ENCODE results near the gene SLC2A11. TPM values are rescaled to one million over a fixed set of nuclear protein-coding genes. Genes with fewer than 3 reads are reported as not detected.

SLC2A11 gene
- total and polyA plus RNA-seq, 11 donors = 8.7 to 31.2 (median 18.7) TPM

DNA sequence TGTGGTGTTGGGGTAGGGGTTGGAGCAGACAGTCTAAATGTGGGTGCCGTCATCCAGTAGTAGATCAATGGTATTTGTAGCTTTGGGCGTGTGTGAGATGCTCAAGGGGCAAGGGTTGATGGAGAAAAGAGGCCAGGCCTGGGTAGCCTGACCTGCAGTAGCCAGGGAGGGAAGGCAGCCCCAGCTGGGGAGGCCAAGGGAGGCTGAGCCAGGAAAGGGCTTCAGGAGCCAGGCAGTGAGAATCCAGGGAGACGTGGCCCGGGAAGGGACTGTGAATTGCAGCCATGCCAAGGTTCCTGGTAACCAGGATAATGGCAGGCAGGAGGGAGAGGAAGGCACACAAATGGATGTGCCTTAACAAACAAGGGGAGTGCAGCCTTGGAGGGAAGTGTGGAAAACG is 16.4 kb upstream of the SLC2A11 start:
- TF ChIP-seq, protein P1, sequence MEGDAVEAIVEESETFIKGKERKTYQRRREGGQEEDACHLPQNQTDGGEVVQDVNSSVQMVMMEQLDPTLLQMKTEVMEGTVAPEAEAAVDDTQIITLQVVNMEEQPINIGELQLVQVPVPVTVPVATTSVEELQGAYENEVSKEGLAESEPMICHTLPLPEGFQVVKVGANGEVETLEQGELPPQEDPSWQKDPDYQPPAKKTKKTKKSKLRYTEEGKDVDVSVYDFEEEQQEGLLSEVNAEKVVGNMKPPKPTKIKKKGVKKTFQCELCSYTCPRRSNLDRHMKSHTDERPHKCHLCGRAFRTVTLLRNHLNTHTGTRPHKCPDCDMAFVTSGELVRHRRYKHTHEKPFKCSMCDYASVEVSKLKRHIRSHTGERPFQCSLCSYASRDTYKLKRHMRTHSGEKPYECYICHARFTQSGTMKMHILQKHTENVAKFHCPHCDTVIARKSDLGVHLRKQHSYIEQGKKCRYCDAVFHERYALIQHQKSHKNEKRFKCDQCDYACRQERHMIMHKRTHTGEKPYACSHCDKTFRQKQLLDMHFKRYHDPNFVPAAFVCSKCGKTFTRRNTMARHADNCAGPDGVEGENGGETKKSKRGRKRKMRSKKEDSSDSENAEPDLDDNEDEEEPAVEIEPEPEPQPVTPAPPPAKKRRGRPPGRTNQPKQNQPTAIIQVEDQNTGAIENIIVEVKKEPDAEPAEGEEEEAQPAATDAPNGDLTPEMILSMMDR (IDR thresholded peaks at IDR 0.05) = no peak
- TF ChIP-seq POLR2A (IDR thresholded peaks at IDR 0.05) = no peak
- Histone ChIP-seq H3K4me3 (no peak overlapping the region), H3K27ac (peak overlapping the region in 1 of 12 donors; percentile 33), H3K4me1 (peaks cover 6 to 57% (median 37%) of the 10 kb centered on the region in 12 donors), H3K36me3 (peaks cover 0 to 1% (median 0%) of the 10 kb centered on the region in 9 donors), H3K27me3 (no peaks in the 10 kb centered on the region), H3K9me3 (no peaks in the 10 kb centered on the region)
- DNase-seq (peak in 1 of 5 donors; percentile 40), ATAC-seq (no peak)
- intact Hi-C loops (cut with DNase I) = loop anchor here in 3 of 10 donors (10.0 kb wide), 2 partner anchors 216 to 296 kb away; no protein-coding TSS in a partner anchor
- 65 to 81% (median 71%) methylated on average over 5 of the region's 5 CpGs for WGBS, 4 donors

DNA sequence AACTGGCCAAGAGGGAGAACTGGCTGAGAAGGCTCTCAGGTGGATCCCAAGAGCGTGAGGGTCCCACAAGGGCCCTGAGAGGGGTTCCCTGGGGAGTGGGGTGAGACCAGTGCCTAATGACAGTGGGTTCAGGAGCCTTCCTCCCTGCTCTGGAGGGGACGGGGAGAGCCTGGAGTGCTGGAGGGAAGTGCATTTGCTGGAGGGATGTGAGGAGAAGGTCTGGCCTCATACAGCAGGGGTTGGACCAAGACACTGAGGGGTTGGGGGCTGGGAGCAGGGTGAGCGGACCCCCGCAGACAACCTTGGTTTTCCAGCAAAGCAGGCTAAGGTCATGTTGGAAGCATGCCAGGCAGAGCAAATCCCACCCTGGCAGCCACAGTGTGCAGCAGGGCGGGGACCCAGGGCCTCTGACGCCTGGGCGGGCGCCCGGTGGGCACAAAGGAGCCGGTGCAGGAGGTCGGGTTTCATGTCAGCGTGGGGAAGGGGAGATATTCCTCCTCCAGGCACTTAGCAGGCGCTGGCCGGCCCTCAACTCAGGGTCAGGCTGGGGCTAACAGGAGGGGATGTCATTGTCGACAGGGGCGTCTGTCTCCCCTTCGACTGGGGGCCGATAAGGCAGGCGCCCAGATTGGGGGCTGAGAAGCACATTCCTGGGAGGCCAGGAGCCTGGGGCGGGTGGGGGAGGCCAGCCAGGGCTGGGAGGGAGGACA is 15.8 kb upstream of the SLC2A11 start:
- TF ChIP-seq, protein P1 (IDR thresholded peaks at IDR 0.05) = no peak
- no peak for TF ChIP-seq POLR2A (IDR thresholded peaks at IDR 0.05)
- Histone ChIP-seq H3K4me3 (no peak overlapping the region), H3K27ac (peak overlapping the region in 1 of 12 donors; percentile 33), H3K27me3 (no peaks in the 10 kb centered on the region), H3K36me3 (no peaks in the 10 kb centered on the region), H3K9me3 (no peaks in the 10 kb centered on the region), H3K4me1 (peaks cover 6 to 57% (median 42%) of the 10 kb centered on the region in 12 donors)
- WGBS, 4 donors = 72 to 78% (median 75%) methylated on average over 18 to 20 of the region's 20 CpGs
- DNase-seq (peak in 2 of 5 donors; percentile 21 to 64), ATAC-seq (no peak)
- intact Hi-C loops (cut with DNase I) = loop anchor here in 3 of 10 donors (10.0 kb wide), 2 partner anchors 217 to 297 kb away; no protein-coding TSS in a partner anchor

DNA sequence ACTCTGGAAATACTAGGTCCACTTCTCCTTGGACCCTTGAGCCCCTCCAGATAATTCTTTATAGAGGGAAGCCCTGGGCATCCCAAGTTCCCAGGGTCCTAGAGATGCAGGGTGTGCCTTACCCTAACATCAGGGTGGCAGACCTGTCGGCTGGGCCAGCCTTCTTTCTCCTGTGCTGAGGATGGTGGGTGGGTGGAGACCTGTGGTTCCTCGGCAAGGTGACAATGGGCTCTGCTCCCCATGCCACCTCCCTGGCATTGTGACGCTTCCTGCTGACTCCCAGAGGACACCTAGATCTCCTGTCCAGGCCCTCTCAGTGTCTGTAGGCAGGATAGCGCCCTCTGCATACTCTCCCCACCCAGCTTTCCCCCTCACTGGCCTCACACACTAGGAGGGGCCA is 15.1 kb upstream of the SLC2A11 start:
- H3K9me3 ChIP-seq = no peaks in the 10 kb centered on the region
- TF ChIP-seq POLR2A (IDR thresholded peaks at IDR 0.05) = no peak
- TF ChIP-seq, protein P1 (IDR thresholded peaks at IDR 0.05) = no peak
- DNase-seq (peak in 1 of 5 donors; percentile 7), ATAC-seq (no peak)
- WGBS, 4 donors = 69 to 90% (median 77%) methylated on average over 4 of the region's 4 CpGs
- H3K27ac ChIP-seq = peak overlapping the region in 1 of 12 donors; percentile 11
- H3K27me3 ChIP-seq = no peaks in the 10 kb centered on the region
- H3K4me3 ChIP-seq = no peak overlapping the region
- no peaks in the 10 kb centered on the region for H3K36me3 ChIP-seq
- intact Hi-C loops (cut with DNase I) = loop anchor here in 3 of 10 donors (10.0 kb wide), 2 partner anchors 218 to 298 kb away; no protein-coding TSS in a partner anchor
- peaks cover 6 to 59% (median 45%) of the 10 kb centered on the region in 12 donors for H3K4me1 ChIP-seq

DNA sequence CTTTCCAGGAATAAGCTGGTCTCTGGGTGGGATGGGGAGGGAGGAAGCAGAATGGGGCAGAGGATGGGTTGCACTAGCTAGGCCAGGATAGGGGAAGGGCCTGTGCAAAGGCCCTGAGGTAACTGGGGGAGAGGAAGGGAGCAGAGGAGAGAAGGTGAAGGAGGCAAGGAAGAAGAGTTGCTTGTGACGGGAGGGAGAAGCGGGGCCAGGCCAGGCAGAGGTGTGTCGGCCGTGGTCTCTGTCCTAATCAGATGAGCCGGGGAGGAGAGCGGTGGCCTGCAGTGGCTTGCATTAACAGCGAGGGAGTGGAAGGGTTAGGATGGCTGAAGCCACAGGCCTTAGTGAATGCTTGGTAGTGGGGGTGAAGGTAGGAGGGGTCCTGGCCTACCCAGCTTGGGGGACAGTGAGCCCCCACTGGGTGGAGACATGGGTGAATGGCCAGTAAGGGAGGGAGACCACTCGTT is 12.9 kb upstream of the SLC2A11 start:
- WGBS, 4 donors = 77 to 84% (median 81%) methylated on average over 8 of the region's 8 CpGs
- intact Hi-C loops (cut with DNase I) = loop anchor here (5.0 to 10.0 kb wide), 8 partner anchors 57 to 302 kb away; partner anchors contain the start of genes CHCHD10 (in 5 of the 10), SMARCB1 (in 3 of the 10) and MMP11 (in 1 of the 10)
- H3K27ac ChIP-seq = peak overlapping the region in 10 of 12 donors; percentile 12 to 80 (median 55)

More for the DNA sequence above, 12.9 kb upstream of the SLC2A11 start:
- peaks cover 3 to 54% (median 37%) of the 10 kb centered on the region in 12 donors for H3K4me1 ChIP-seq
- TF ChIP-seq, protein P1 (IDR thresholded peaks at IDR 0.05) = no peak
- TF ChIP-seq POLR2A (IDR thresholded peaks at IDR 0.05) = no peak
- H3K36me3 ChIP-seq = no peaks in the 10 kb centered on the region
- H3K27me3 ChIP-seq = no peaks in the 10 kb centered on the region
- no peak for ATAC-seq
- peak in 1 of 5 donors; percentile 51 for DNase-seq
- no peak overlapping the region for H3K4me3 ChIP-seq
- H3K9me3 ChIP-seq = no peaks in the 10 kb centered on the region
